ENCODE data around the gene CDC42EP4.

DNA sequence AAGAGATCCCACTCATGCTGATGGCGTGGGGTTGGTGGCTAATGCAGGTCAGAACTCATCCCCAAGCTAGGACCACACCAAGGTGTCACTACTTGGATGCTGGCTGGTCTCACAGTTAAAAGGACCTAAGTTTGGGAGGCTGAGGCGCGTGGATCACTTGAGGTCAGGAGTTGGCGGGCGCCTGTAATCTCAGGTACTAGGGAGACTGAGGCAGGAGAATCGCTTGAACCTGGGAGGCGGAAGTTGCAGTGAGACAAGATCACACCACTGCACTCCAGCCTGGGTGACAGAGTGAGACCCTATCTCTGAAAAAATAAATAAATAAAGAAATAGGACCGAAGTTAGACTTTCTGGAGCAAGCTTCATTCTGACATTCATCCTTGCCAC lies 6.6 kb upstream of the CDC42EP4 start:
- TF ChIP-seq EP300 (IDR thresholded peaks at IDR 0.05) = no peak
- TF ChIP-seq, protein P1, sequence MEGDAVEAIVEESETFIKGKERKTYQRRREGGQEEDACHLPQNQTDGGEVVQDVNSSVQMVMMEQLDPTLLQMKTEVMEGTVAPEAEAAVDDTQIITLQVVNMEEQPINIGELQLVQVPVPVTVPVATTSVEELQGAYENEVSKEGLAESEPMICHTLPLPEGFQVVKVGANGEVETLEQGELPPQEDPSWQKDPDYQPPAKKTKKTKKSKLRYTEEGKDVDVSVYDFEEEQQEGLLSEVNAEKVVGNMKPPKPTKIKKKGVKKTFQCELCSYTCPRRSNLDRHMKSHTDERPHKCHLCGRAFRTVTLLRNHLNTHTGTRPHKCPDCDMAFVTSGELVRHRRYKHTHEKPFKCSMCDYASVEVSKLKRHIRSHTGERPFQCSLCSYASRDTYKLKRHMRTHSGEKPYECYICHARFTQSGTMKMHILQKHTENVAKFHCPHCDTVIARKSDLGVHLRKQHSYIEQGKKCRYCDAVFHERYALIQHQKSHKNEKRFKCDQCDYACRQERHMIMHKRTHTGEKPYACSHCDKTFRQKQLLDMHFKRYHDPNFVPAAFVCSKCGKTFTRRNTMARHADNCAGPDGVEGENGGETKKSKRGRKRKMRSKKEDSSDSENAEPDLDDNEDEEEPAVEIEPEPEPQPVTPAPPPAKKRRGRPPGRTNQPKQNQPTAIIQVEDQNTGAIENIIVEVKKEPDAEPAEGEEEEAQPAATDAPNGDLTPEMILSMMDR (IDR thresholded peaks at IDR 0.05) = no peak
- no peak for TF ChIP-seq POLR2A (IDR thresholded peaks at IDR 0.05)
- no peak for TF ChIP-seq POLR2AphosphoS5 (IDR thresholded peaks at IDR 0.05)

Data from upper lobe of left lung (tissue), 4 donors.